Suppressor macrophage treated with lipopolysaccharide for 1 hour (primary cell): Measurements from ENCODE around the gene PRDM16.
"Not testable (repeated sequence)": the region's sequence is repeated elsewhere in the genome, so short reads cannot be mapped to it uniquely, and the experiment has no call there.

Source experiments
- DNase-seq, 3 donors: peaks; one replicate each; pipeline ENCODE4 v3.0.0-alpha.2; 2020 to 2022

The PRDM16 gene

DNA sequence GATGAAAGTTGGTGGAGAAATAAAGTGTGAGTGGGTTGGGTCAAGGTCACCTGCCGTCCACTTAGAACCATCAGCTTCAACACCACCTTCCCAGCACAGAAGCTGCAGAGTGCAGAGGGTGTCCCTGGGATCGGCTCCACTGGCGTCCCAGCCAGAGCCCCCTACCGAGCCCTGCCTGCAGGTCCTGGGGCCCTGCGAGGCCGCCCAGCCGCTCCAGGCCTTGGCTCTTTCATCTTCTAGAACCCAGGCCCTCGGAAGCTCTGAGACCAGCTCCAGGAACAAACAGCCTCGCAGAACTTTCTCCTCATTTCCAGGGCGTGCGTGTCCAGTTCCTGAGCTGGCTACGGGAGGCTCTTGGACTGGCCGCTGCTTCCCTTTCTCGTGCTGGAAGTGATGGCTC lies 166.0 kb downstream of the PRDM16 start:
- no peak for DNase-seq

DNA sequence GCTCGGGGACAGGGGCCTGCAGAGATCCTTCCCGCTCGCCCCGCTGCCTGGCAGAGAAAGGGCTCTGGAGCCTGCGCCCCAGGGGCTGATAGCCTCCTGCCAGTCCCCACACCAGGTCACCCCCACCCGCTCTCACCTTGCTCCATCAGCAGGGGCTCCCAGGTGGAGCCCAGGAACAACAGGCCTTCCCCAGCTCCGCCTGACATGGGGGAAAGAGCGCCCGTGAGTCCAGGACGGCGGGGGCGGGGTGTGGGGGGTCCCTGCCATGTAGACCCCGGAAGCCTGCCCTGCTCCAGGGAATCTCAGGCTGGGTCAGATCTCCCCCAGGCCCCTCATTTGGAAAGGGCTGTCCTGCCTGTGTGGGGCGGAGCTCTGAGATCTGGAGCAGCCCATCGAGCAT lies 166.5 kb downstream of the PRDM16 start:
- no peak for DNase-seq

DNA sequence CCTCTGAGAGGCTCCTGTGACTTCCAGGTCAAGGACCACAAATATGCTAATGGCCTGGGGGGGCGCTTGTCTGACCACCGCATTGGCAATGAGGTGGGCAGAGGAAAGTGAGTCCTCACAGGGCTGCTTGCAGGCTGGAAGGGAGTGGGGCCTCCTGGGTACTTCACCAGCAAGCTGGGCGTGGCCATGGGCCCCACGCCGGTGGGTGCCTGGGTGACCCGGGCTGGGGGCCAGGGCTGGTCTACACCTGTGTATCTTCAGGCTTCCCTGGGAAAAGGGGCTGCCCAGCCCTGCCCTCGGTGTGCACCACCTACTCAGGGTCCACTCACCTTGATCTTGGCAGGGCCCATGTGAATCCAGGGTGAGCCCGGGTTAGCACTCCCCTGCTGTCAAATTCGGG lies 167.4 kb downstream of the PRDM16 start:
- no peak for DNase-seq

DNA sequence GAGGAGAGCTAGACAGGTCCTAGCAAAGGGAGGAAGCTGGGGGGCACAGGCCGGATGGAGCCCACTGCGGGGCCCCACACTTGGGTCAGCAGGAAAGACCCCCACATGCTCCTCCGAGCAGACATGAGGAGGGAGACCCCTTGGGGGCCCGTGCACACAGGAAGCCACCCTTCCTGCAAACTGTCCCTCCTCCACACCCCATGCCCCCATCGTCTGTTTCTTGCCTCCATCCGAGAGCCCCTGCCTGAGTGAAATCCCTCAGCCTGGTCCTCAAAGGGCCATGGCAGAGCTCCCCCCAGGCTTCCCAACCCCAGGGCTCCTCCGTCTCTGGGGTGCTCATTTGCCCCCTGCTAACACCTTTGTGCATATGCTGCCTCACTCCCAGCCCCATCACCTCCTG lies 168.0 kb downstream of the PRDM16 start:
- DNase-seq: no peak

DNA sequence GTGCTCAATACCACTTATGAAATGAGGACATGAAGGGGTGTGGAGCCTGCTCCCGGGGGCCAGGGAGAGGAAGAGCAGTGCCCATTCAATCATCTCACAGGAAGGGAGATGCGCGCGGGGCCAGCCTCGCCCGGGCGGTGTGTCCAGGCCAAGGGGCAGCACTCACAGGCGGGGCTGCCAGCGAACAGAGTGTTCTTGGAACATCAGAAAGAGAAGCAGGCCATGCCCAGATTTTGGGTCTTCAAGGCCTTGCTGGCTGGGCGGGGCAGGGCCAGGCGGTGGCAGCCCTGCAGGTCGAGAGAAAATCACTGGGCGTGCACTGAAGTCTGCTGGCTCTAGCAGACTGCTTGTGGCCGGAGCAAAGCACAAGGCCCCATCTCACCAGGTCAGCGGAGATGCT lies 168.6 kb downstream of the PRDM16 start:
- no peak for DNase-seq

DNA sequence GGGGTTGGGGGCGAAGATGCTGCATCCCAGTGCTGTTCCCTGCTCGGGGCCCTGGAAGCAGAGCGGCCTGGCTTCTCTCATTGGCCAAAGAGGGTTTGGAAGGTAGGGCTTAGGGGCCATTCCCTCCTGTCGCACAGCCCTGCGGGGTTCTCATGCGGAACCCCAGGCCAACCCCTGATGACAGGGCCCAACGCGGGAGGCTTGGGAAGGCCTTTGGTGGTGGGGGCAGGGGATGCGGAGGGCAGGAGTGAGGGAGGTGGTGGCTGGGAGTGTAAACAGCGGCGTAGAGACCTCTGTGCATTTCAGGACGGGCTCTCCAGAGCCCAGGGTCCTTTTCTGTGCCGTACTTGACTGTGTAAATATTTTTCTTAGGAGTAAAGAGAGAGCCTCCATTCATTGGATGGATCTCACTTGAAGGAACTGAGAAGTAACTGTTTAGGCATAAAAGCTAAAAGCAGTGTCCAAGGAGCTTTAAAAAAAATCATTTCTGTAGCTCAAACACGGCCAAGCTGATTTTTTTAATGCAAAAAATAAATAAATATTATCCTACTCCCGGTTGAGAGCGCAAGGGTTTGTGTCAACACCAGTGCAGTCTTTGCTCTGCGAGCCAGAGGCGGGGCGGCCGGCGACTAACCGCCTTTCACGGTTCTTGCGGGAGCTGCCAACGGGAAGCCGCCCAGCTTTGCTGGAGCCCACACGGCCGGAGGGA lies 169.1 kb downstream of the PRDM16 start:
- no peak for DNase-seq

DNA sequence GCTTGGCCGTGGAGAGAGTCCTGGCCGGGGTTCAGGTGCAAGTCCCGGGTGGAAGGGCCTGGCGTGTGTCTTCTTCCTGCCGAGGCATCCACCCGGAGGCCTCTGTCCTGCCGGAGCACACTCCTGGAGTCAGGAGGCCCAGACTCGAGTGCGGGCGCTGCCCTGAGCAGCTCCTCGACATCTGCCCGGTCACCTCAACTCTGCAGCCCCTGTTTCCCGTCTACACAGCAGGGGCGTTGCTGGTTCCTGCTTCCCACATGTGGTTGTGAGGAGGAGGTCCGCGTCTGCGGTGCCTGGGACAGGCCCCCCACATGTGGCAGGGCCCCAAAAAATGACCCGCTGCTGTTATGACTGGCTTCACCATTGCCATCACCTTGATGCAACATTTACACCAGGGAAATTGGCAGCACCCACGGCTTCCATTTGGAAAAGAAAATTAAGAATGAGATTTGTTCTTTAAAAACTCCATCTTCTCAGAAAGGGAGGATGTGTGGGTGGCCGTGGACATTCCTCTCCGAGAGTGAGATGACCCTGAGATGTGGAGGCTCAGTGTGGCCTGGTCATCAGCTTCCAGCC lies 169.8 kb downstream of the PRDM16 start:
- no peak for DNase-seq

DNA sequence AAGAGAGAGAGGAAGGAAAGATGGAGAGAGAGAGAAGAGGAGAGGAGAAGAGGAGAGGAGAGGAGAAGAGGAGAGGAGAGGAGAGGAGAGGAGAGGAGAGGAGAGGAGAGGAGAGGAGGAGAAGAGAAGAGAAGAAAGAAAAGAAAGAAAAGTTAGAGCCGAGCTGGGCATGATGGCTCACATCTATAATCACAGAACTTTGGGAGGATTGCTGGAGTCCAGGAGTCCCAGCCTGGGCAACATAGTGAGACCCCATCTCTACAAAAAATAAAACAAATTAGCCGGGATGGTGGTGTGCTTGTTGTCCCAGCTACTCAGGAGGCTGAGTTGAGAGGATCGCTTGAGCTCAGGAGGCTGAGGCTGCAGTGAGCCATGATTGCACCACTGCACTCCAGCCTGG lies 171.0 kb downstream of the PRDM16 start:
- not testable (repeated sequence) for DNase-seq

DNA sequence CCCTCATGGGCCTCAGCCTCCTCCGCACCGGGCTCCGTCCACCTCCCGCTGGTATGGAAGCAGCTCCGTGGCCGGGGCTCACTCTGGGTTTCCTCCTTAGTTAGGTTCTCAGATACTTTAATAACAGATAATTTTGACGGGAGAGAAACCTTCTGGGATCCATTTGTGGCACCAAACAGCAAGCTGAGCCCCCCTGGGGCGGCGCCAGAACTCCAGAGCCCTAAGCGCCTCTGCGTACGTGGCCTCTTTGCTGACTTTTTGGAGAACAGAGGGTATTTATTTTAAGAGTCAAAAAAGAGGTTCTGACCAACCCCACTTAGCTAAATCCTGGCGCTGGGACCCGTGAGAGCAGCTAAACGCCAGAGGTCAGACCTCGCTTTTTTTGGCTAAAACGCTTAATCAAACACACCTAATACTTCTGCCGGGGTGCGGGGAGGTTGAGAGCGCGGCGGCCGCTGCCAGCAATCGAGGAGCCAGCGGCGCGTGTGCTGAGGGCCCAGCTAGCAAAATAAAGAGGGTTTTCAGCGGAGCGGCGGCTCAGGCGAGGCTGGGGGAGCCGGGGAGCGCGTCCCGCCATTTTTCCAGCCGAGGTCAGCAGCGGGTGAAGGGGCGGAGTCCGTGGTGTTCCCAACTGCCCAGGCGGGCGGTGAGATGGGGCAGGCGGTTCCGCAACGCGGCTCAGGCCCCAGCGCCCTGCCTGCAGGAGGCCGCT lies 171.7 kb downstream of the PRDM16 start:
- DNase-seq: no peak

DNA sequence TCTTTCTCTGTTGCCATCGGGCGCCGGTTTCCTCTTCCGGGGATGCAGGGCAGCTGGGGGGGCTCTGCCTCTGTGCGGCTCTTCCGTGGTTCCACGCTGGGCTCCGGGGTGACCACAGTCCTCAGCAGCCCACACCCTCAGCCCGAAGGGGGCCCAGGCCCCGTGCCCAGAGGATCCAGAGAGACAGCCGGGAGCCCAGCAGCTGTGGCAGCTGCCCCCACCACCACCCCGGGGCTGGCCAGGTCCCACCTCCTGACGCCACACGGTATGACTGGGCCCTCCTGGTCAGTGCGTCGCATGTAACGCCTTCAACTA lies 172.2 kb downstream of the PRDM16 start:
- no peak for DNase-seq

DNA sequence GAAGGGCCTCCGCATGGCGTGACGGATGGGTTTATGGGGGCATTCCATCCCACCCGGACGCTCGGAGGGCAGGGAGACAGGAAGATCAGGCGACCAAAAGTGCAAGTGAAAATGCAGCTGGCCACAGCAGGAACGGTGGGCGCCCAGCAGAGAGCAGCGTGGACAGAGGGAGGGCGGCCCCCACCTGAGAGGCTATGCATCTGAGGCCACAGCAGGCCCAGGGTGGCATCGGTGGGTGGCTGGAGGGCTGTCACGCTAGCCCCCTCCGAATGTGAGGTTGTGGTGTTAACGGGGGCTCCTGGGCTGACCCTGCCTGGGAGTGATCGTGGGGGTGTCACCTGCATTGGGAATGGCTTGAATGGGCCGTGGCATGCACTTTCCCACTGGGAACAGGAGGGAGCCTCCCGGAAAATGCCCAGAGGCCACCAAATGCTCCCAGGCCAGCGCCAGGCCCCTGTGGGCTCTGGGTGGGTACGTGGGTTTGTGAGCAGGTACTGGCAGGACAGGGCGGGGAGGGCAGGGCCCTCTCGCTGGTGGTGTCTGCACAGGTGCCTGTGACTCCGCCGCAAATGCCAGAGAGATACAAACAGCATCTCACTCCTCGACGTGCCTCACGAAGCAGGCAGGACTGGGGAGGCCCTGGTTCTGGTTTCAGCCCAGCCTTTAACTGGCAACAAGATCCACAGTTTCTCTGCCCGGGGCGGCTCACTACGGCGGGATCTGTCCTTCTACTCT lies 172.8 kb downstream of the PRDM16 start:
- DNase-seq: no peak

DNA sequence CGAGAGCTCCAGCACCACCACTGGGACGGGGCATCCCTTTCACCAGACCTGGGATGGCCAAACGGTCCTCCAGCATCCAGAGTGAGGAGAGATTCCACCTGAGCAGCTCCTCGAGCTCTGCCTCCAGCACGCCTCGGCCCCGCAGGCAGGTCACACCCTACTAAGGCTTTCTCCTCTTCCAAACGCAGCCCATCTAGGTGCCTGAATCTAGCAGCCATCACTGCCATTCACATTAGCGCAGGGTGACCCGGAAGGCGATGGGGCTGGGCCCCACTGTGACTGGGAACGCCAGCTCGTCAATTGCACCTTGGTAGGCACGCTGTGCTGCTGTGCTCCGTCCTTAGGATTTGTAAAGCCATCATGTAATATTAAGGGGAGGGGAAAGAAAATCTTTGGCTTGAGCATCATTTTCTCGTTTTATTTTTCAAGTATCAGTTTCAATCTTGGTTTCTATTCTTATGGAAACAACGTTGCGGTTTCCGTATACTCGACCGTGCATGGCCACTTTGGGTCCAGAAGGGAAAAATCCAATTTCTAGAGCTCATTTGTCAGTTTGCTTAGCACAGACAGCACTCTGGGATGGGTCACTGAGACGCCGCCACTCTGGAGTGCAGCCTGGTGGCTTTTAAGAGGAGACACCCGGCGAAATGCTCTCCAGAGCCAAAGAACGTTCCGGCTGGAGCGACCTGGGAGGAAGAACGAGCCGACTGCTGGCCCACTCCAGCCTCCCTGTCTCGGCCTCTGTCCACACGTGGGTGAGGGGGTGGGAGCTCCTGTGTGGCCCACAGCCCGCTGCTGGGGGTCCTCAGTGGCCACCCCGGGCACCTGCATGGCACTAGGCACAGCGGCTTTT lies 173.6 kb downstream of the PRDM16 start:
- no peak for DNase-seq

DNA sequence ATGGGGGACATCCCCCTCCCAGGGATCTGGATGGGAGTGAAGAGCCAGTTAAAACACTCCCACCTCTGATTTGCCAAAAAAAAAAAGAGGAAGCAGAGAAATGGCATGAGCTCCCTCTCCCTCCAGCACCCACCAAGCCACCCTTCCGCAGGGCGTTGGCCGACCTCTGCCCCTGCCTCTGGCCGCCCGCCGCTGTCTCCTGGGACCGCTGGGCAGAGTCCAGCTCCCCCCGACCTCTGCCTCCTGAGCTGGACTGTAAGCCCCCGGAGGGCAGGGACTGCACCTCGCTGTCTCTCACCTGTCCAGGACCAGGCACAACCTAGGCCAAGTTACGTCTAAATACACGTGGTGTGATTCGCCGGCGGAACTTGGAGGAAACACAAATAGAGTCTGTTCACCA lies 174.3 kb downstream of the PRDM16 start:
- DNase-seq: no peak

DNA sequence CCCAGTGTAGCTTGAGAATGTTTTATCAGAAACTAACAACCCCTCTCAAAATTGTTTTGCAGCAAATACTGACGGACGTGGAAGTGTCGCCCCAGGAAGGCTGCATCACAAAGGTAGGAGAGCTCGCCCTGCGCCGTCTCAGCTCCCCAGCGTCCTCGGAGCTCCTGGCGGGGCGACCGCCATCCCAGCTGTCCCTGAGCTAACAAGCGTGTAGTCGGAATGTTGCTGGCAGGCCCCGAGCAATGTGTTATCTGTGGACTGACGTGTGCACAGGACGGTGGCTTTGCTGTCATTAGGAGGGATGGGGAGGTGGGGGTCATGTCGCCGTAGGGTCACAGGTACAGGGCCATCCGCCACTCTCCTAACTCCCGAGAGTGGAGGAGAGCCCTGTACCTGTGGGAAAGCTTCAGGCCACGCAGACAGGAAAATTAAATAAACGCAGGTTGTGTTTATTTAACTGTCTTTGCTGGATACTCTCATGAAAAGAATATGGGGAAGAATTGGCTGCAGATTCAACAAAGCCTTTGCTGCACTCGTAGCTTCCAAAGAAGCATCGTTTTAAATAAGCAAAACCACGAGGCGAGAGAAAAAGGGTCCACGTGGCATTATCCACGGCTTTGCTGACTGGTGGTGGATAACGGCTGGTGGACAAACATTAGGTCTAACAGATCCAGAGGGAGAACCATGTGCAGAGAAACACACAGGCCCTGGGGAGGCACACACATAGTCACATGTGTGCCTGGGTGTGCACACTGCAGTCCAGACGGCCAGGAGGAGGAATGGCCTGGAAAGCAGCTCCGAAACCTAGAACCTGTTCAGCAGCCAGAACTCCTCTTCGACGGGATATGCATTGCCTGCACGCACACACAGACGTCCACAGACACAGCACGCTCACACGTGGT lies 175.3 kb downstream of the PRDM16 start:
- no peak for DNase-seq

DNA sequence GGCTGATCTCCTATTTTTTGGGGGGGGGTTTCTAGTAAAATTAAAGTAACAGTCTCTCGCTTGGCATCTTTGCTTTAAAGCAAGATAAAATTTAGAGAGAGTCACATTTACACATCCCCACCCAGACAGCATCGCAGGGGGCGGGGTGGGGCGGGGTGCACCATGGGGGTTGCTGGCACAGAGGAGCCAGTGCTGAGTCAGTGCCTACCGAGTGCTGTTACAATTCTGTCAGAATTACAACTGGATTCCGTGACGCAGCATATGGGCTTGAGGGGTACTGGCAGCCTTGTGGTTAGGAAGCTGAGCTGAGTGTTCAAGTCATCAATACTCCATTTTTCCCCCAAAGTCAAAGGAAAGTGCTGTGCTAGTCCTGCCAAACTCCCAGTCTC lies 175.9 kb downstream of the PRDM16 start:
- DNase-seq: no peak

DNA sequence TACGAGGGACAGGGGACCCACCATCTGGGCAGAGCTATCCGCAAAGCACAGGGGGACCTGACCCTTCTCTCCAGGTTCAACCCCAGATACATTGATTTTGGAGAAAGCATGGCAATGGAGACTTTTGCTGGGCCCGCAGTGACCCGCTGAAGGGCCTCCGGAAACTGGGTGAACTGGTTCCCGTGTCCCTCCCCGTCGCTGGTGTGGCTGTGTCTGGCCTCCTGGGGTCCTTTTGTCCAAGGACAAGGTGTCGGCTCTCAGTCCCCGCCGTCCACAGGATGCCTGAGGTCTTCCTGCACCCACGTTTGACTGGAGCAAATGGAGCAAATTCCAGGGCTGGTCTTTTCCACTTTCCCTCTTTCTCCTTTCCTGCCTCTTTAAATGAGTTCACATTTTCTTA lies 176.3 kb downstream of the PRDM16 start:
- no peak for DNase-seq

DNA sequence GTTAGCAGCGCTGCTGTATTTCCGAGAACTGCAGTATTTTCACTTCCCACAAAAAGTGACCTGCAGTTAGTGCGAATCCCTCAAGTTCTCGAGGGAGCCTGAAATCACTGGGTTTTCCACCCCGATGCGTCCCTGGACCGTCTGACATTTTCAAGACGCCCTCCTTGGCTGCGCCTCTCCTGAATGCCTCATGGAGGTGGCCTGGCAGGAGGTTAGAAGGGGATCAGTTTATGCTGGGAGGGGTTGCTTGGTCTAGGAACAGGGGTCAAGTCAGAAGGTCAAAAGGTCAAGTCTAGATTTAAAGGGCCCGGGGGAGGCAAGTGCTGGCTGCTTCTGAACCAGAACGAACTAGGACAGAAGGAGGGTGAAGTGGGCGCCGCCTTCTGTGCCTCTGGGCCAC lies 176.8 kb downstream of the PRDM16 start:
- no peak for DNase-seq

DNA sequence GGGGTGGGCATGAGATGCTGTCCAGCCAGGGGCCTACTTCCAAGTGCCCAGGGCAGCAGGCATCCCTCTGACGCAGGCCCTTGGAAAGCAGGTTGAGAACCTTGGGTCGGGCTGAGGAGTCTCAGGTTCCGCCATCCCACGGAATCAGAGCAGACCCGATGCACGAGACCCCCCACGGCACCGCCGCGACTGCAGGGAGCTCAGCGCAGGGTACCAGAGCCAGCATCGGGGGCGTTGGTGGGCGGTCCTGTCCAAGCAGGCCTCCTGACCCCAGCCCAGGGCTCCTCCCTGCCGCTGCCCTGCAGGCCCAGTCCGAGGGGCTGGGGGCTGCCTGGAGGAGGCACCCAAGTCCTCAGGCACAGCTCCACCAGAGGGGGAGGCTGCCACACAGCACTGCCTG lies 177.2 kb downstream of the PRDM16 start:
- no peak for DNase-seq

DNA sequence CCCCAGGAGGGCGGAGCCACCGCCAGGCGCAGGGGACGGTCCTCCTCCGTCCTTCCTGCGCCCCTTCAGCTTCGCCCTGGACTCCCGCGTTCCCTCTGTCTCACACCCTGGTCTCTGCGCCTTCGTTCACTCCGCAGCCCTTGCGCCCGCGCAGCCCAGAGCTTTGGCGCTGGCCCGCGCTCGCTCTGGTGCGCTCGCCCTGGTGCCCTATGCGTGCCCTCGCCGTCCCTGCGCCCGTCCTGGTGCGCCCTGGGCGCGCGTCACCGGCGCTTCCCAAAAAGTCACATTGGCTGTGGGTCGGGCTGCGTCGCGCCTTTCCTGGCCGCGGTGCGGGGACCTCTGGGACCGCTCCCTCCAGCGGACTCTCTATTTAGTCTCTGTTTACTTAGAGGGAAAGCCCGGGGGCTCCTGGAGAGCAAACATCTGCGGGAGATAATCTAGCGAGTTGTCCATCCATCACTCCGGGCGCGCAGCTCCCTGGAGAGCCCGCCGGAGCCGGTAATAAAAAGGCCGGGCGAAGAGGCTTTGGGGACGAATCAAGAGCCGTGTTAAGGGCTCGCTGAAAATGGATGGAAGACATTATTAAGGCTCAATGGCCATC lies 178.6 kb downstream of the PRDM16 start:
- DNase-seq: no peak

DNA sequence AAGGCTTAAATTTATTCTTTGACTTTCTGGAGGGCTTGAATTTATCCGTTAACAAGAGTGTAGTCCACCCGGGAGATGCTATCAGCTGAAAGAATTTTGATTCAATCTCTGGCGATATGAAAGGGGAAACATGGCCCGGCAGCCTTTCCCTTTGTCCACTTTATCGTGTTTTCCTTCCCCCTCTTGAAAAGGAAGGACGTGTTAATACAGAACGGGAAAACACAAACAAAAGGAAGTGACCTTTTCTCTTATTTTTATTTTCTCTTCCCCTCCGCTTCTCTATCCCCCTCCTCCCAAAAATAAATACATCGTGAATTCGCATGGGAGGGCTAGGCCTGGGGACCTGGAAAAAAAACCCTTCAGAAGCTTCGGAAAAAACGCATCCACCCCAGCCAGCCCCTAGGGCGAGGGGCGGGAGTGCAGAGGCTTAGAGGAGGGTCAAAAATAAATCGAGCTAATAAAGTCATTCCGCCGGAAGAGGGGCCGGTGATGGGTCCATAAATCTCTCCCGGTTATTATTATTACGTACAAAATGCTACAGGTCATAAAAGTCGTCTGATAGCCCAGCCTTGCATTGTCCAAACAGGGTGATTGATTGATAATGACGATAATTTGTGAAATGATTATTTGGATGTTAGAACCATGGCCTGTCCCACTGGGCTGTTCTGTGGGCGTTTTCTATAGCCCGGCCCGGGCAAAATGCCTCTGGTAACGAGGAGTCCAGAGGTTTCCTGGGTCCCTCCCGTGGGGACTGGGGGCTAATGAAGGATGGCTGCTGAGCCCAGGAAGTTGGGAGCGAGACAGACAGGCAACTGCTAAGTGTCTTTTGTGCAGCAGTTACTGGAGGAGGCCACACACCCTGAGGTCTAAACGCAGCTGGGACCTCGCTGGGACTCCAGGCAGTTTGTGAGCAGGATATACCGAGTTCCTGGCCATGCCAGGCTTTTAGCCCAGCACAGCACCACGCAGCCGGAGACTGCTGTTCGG lies 179.4 kb downstream of the PRDM16 start:
- no peak for DNase-seq
